ENCODE results near the gene SLU7.
A peak's percentile ranks its signal among the peaks of the same experiment; 100 is the strongest.

SLU7 gene

DNA sequence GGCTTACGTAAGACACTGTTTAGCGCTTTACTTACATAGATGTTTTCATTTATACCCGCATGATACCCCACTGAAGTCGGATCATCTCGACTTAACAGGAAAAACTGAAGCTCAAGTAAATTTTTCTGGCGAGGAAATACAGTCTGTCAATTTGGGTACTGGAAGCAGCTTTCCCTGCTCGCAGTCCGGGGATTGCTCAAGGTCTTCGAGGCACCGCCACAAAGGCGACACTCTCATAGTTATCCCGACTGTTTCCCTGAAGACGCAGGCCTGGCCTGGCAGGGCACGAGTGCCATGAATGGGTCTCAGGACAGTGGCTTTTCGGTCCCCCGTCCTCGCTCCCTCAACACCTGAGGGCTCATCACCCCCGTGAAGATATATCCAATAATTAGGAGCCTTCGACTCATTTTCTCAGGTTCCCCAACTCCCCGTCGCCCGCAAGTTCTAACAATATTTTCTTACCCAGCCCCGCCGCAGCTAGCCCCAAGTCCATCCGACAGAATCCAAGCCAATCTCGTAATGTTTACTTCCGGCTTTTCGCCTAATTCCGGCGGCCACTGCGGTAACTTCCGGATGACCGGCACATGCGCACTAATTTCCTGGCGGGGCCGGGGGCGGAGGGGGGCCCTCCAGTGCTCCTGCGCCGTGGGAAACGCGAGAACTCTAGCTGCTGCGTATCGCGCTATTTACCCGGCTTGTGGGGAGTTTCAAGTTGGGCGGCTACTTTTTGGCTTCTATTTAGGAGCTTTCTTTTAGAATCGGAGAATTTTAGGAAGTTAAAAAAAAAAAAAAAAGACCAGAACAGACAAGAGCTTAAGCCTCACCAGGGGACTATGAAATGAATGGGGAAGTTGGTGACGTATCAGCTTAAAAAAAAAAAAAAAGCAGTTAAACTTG, at the start of gene SLU7:
Gene SLU7, minus strand, starts transcription at position 521 of the 897 bp plus-strand sequence. CDS start 3,787 bp downstream, outside the sequence.
- DNase-seq = peak; percentile 79

GRCh38 chr5:160468363-160468975, 49.6 kb upstream of the SLU7 start:
- DNase-seq = no peak

DNA sequence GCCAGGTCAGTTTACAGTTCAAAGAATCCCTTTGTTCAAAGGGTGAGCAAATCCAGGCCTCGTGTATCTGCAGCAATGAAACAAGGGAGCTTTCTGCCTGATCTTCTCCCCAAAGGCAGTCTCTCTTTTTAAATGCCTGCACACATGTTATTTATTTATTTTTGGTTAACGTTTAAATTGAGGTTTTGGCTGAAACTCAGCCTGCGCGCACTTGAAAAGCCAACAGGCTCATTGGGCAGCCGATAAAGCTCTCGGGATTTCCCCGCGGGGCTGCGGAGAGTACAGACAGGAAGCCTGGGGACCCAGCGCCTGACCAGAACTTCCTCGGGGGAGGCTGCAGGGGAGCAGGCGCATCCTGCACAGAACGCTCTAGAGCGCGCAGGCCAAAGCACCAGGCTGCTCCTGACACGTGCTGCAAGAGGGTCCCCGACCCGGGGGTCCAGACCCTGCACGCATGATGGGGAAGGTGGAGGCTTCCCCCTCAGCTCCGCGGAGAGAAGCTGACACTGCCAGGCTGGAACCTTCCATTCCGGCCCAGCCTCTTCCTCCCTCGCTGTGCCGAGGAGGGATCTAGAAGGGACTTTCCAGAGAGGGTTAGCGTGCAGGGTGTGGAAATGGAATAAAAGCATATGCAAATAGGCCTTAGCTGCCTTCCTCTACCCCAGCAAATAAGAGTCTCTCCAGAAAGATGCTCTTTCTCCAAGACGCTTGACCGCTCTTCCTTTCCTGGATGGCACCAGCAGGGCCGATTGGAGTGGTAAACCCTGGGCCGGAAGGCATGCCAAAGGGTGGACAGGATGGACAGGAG, 48.9 kb upstream of the SLU7 start:
- no peak for DNase-seq

GRCh38 chr5:160466889-160467554, 48.1 kb upstream of the SLU7 start:
- DNase-seq = no peak

GRCh38 chr5:160466116-160466515, 47.2 kb upstream of the SLU7 start:
- no peak for DNase-seq

GRCh38 chr5:160464466-160464797, 45.6 kb upstream of the SLU7 start:
- DNase-seq = no peak

DNA sequence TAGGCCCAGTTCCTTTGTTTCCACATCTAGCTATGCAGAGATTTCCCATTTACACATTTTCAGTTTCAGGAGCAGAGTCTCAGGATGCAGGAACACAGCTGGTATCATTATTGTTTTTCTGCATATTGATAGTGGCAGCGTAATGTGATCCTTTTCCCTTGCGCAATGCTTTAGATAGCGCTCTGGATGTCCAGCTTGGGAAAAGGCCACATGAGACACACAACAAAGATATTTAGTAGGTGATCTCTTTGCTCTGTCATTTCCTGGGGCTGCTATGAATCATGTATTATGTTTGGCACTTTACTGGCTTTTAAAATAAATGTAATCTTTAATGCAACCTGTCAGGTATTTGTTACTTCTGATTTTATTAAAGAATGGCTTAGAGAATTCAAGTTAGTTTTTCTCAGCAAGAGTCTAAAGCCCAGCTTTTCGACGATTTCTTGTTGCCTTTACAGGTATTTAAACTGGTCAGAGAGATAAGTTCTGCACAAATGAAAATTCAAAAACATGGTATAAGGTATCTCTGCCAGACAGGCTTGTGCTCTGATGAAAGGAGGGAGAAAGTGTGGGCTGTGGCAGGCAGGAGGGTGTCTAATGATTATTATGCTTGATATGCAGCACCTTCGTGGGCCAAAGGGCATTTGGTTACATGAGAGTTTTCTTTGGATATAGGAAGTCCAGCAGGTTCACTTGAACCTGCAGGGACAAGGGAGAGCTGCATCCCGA, 45.0 kb upstream of the SLU7 start:
- no peak for DNase-seq

DNA sequence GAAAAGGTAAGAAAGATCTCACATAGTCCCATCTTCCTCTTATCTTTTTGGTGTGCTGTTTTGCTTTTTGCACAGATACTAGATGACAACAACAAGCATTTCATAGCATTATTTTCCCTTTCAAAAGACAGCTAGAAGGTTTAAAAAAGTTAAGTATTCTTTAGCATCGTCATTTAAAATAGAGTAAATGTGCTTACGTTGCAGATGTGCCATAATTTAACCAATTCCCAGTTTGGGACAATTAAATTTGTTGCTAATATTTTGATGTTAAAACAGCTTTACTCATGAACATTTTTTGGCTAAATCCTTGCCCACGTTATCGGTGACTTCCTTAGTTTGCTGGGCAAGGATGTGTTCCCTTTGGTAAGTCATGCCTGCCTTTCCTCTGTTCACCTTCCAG, 44.3 kb upstream of the SLU7 start:
- DNase-seq = no peak

DNA sequence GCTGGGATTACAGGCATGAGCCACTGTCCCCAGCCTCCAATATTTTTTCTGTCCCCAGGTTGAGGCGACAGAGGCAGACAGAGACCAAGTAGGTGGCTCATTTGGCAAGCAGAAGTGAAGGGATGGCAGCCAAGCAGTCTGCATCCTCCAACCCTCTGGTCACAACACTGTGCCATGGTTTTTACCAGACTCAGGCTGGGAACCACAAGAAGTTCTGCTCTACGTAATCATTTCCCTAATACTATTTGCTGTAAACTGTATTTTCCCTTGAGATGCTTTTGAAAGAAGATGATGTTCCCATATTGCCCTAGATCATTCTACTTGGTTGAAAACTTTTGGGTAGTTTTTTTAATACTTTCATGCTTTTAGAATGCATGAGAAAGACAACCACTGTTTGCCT, 43.3 kb upstream of the SLU7 start:
- DNase-seq = no peak

GRCh38 chr5:160461378-160461777, 42.5 kb upstream of the SLU7 start:
- no peak for DNase-seq

- DNase-seq = no peak
Measured at GRCh38 chr5:160460377-160461049, 41.6 kb upstream of the SLU7 start.

DNA sequence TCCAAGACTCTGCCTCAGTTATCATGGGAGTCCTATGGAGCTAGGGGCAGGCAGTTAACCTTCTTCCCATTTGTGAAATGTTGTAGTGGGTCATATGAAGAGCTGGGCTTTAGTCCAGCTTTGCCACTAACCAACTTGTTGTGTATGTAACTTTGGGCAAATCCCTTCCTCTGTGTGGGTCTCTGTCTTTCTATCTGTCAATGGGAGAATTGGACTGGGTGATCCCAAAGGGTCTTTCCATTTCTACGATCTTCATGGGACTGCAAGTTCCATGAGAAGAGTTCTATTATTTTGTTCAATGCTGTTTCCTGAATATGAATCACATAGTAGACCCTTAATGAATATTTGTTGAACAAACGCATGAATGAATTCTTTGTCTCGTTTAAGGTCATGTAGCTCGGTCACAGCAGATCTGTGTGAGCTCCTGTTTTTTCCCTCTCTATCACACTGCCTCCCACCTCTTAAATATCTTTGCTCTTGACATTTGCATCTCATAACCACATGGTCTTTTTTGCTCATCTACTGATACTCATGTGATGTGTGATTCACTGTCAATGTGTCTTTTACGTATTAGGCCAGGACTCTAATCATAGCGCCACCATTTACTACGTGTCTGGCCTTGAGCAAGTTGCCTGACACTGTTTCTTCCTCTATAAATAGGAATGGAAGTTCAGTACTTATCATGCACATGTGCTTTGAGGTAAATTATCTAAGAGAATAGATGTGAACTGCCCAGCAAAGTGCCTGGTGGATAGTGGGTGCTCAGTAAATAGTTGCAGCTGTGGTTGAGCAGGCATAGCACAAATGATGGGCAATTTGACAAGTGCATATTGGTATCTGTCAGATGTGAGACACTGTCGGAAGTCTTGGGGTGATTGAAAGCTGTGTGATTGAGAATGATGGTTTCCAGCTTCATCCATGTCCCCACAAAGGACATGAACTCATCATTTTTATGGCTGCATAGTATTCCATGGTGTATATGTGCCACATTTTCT, 40.2 kb upstream of the SLU7 start:
- no peak for DNase-seq

DNA sequence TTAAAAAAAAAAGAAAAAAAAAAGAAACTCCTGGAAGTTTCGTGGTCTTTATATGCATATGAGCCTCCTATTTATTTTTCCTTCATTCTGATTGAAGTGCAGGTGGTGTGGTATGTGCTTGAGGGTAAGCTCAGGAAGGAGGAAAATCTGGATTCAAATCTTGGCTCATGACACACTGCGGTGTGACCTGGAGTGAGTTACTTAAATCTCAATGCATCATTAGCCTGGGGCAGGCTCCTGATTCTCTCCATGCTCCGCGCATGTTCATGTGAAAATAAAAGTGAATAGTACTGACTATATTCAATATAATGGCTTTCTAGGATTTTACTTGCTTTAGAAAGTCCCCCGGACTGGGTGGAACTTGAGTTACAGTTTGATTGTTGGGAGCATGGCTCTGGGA, 38.4 kb upstream of the SLU7 start:
- no peak for DNase-seq

GRCh38 chr5:160456480-160457177, 37.7 kb upstream of the SLU7 start:
- DNase-seq = no peak

GRCh38 chr5:160455600-160455999, 36.7 kb upstream of the SLU7 start:
- DNase-seq = no peak

- no peak for DNase-seq
Measured at GRCh38 chr5:160453751-160454150, 34.9 kb upstream of the SLU7 start.

DNA sequence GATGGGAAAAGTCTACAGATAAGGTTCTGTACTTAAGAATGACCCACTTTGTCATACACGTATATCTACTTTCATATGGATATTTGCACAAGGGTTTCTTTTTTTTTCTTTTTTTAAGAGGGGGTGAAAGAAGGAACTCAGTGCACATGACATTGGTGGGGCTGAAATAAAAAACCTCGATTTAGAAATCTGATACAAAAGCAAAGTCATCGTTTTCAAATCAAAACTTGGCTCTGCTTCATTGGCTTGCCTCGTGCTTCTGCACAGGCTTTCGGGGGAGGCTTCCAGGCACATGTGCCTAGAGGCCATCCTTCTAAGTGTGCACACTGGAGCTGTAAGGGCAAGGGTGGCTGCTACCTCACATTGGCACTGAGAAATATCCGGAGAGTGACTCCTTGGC, 33.9 kb upstream of the SLU7 start:
- DNase-seq = no peak

- no peak for DNase-seq
Measured at GRCh38 chr5:160452036-160452435, 33.2 kb upstream of the SLU7 start.

DNA sequence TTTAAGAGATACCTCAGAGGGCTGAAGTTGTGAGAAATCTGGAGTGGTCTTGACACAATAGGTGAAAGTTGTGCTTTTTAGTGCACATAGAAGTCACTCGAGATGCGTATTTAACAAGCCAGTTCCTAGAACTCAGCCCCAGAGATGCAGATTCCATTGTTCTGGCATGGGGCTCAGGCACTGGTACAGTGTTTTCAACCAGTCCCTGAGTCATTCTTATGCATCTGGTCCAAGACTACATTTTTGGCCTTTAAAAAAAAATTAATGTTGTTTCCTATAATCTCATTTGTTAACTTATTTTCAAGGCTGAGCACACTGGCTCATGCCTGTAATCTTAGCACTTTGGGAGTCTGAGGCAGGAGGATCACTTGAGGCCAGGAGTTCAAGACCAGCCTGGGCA, 32.4 kb upstream of the SLU7 start:
- DNase-seq = no peak
